ENCODE data around the gene MLC1. TPM values are rescaled to one million over a fixed set of nuclear protein-coding genes. Genes with fewer than 3 reads are reported as not detected.
A peak's percentile ranks its signal among the peaks of the same experiment; 100 is the strongest.

The MLC1 gene
- total RNA-seq, 1 experiment from 2014 or later, result not detected

- no peak overlapping the region for H3K4me3 ChIP-seq (ENCODE audit: low read depth in 2 of 2, low read length in 2 of 2)
- ATAC-seq (no peak), DNase-seq (ENCODE audit: low read depth, low spot score) (no peak)
- no peak for TF ChIP-seq CTCF (IDR thresholded peaks at IDR 0.05)
- TF ChIP-seq POLR2AphosphoS5 (IDR thresholded peaks at IDR 0.05; ENCODE audit: low read depth, low read length), result no peak
- in situ Hi-C loops (cut with HindIII; ENCODE audit: low pct_unique_long_range_greater_than_20kb, low sequenced_read_pairs), result no loop called here
- no peaks in the 10 kb centered on the region for H3K4me1 ChIP-seq (ENCODE audit: control insufficient read depth, insufficient read depth, low read length)
- no peaks in the 10 kb centered on the region for H3K36me3 ChIP-seq (ENCODE audit: control insufficient read depth, insufficient read depth, low read length)
- ChIA-PET POLR2A (no interaction called here), CTCF (no interaction called here)
- intact Hi-C loops (cut with micrococcal nuclease; ENCODE audit: unreplicated experiment), result no loop called here
- no peaks in the 10 kb centered on the region for H3K9me3 ChIP-seq (ENCODE audit: control insufficient read depth, insufficient read depth, low read depth, low read length)
- H3K27ac ChIP-seq (ENCODE audit: low read length), result no peak overlapping the region
- BruUV-seq (replicated peaks), result no TSS peak
- no peaks in the 10 kb centered on the region for H3K27me3 ChIP-seq (ENCODE audit: control insufficient read depth, insufficient read depth, low read length)
Measured at GRCh38 chr22:50084614-50085021, 608 bp downstream of the MLC1 start.

GRCh38 chr22:50084080-50084477 lies 1.1 kb downstream of the MLC1 start:
- Histone ChIP-seq H3K36me3 (ENCODE audit: control insufficient read depth, insufficient read depth, low read length) (no peaks in the 10 kb centered on the region), H3K27me3 (ENCODE audit: control insufficient read depth, insufficient read depth, low read length) (no peaks in the 10 kb centered on the region), H3K9me3 (ENCODE audit: control insufficient read depth, insufficient read depth, low read depth, low read length) (no peaks in the 10 kb centered on the region), H3K4me3 (ENCODE audit: low read depth in 2 of 2, low read length in 2 of 2) (no peak overlapping the region), H3K27ac (ENCODE audit: low read length) (no peak overlapping the region), H3K4me1 (ENCODE audit: control insufficient read depth, insufficient read depth, low read length) (no peaks in the 10 kb centered on the region)
- DNase-seq (ENCODE audit: low read depth, low spot score), result no peak
- ChIA-PET CTCF (no interaction called here), POLR2A (no interaction called here)
- BruUV-seq (replicated peaks), result no TSS peak
- in situ Hi-C loops (cut with HindIII; ENCODE audit: low pct_unique_long_range_greater_than_20kb, low sequenced_read_pairs) (no loop called here), intact Hi-C loops (cut with micrococcal nuclease; ENCODE audit: unreplicated experiment) (no loop called here)
- peak; percentile 17; the same call in 1 of the 2 replicates for ATAC-seq
- no peak for TF ChIP-seq TCF7L2 (IDR thresholded peaks at IDR 0.05; ENCODE audit: low read depth, low read length)
- no peak for TF ChIP-seq POLR2AphosphoS5 (IDR thresholded peaks at IDR 0.05; ENCODE audit: low read depth, low read length)
- TF ChIP-seq CTCF (IDR thresholded peaks at IDR 0.05), result no peak
- TF ChIP-seq SIN3A (IDR thresholded peaks at IDR 0.05; ENCODE audit: borderline replicate concordance, insufficient read depth, low read depth, low read length), result no peak
- no peak for TF ChIP-seq REST (IDR thresholded peaks at IDR 0.05; ENCODE audit: insufficient read depth in 1 of 2, low read depth in 2 of 2, low read length in 1 of 2)
